ENCODE measurements around the gene APOBEC3F.
"Not testable (repeated sequence)": the region's sequence is repeated elsewhere in the genome, so short reads cannot be mapped to it uniquely, and the experiment has no call there.

The APOBEC3F gene

GRCh38 chr22:39026509-39027150 is 14.0 kb upstream of the APOBEC3F start:
- DNase-seq = no peak

GRCh38 chr22:39027717-39028116 is 12.9 kb upstream of the APOBEC3F start:
- DNase-seq = no peak

- DNase-seq = no peak
Measured at GRCh38 chr22:39028281-39028680, 12.4 kb upstream of the APOBEC3F start.

GRCh38 chr22:39029227-39029626 is 11.4 kb upstream of the APOBEC3F start:
- DNase-seq = no peak

- no peak for DNase-seq
Measured at GRCh38 chr22:39030705-39031104, 10.0 kb upstream of the APOBEC3F start.

- not testable (repeated sequence) for DNase-seq
Measured at GRCh38 chr22:39031434-39032295, 9.0 kb upstream of the APOBEC3F start.

- not testable (repeated sequence) for DNase-seq
Measured at GRCh38 chr22:39037071-39037470, 3.6 kb upstream of the APOBEC3F start.

- no peak for DNase-seq
Measured at GRCh38 chr22:39039306-39040126, 1.1 kb upstream of the APOBEC3F start.

GRCh38 chr22:39040155-39040537 is 518 bp upstream of the APOBEC3F start:
- not testable (repeated sequence) for DNase-seq

GRCh38 chr22:39041908-39042307 is 1.2 kb downstream of the APOBEC3F start:
- DNase-seq = no peak

GRCh38 chr22:39043063-39043462 is 2.4 kb downstream of the APOBEC3F start:
- not testable (repeated sequence) for DNase-seq

- not testable (repeated sequence) for DNase-seq
Measured at GRCh38 chr22:39045136-39045535, 4.5 kb downstream of the APOBEC3F start.

- not testable (repeated sequence) for DNase-seq
Measured at GRCh38 chr22:39049486-39049885, 8.8 kb downstream of the APOBEC3F start.

GRCh38 chr22:39051844-39052495 is 11.3 kb downstream of the APOBEC3F start:
- DNase-seq = not testable (repeated sequence)

GRCh38 chr22:39055658-39056057 is 15.0 kb downstream of the APOBEC3F start:
- DNase-seq = no peak

GRCh38 chr22:39061290-39061689 is 20.6 kb downstream of the APOBEC3F start:
- DNase-seq = not testable (repeated sequence)

GRCh38 chr22:39061951-39062350 is 21.3 kb downstream of the APOBEC3F start:
- not testable (repeated sequence) for DNase-seq

GRCh38 chr22:39063904-39064303 is 23.2 kb downstream of the APOBEC3F start:
- DNase-seq = not testable (repeated sequence)

GRCh38 chr22:39066442-39067276 is 26.0 kb downstream of the APOBEC3F start:
- not testable (repeated sequence) for DNase-seq
